Uterus (tissue), 4 donors: Measurements from ENCODE around the gene PROX1. TPM values are rescaled to one million over a fixed set of nuclear protein-coding genes. Genes with fewer than 3 reads are reported as not detected.

Experiments
- DNase-seq, 2 donors: peaks; one replicate each; pipeline ENCODE4 v3.0.0-alpha.2; 2019 to 2020
- H3K27ac ChIP-seq, 2 donors: fragments of 200-600 bp; sonication (generic); 1 replicate in 1 of 2; 2 replicates in 1 of 2; pipeline ENCODE4 v1.5.1; 2016 to 2018
- H3K27me3 ChIP-seq, 2 donors: fragments of 200-600 bp; sonication (generic); one replicate each; pipeline ENCODE4 v1.5.1; 2018 to 2019; ENCODE audit warnings: control low read depth in 1 of 2
- H3K36me3 ChIP-seq, 2 donors: fragments of 200-600 bp; sonication (generic); one replicate each; pipeline ENCODE4 v1.5.1; 2019; ENCODE audit warnings: control low read depth in 1 of 2
- H3K4me1 ChIP-seq, 2 donors: fragments of 200-600 bp; sonication (generic); one replicate each; pipeline ENCODE4 v1.5.1; 2018 to 2019; ENCODE audit warnings: control low read depth in 1 of 2
- H3K4me3 ChIP-seq, 2 donors: fragments of 200-600 bp; sonication (generic); 1 replicate in 1 of 2; 2 replicates in 1 of 2; pipeline ENCODE4 v1.5.1; 2018 to 2019; ENCODE audit warnings: mild to moderate bottlenecking in 1 of 2
- H3K9me3 ChIP-seq, 2 donors: fragments of 200-600 bp; sonication (generic); one replicate each; pipeline ENCODE4 v1.5.1; 2019; ENCODE audit warnings: control low read depth in 1 of 2
- CTCF ChIP-seq, 4 experiments: fragments of 200-600 bp in 2 of 4; fragments of 450-650 bp in 2 of 4; sonication (generic) in 2 of 4; IDR thresholded peaks; one replicate each; pipeline ENCODE4 v1.5.1; 2016 to 2019; ENCODE audit warnings: antibody characterized with exemption in 4 of 4, mild to moderate bottlenecking in 2 of 4, moderate library complexity in 1 of 4
- POLR2A ChIP-seq, 2 donors: fragments of 450-650 bp; IDR thresholded peaks; one replicate each; pipeline ENCODE4 v1.6.1; 2016; ENCODE audit warnings: antibody characterized with exemption in 2 of 2, mild to moderate bottlenecking in 1 of 2, moderate library complexity in 1 of 2
- intact Hi-C: fragments of 100-400 bp; cut with DNase I; formaldehyde crosslinking; loops from one replicate; pipeline ENCODE4 v1.15.1; 2023; ENCODE audit warnings: low total_unique reads
- total RNA-seq, 4 donors: library from RNA; depleted of rRNA in 3 of 4; stranded (reverse); fragments of >200 nt in 3 of 4; gene quantifications; one replicate each; pipeline versions ENCODE4 v1.1.0 to v1.2.4, GENCODE V29; 2014 to 2023
- donor health status: DM: yes; HTN: yes; CAD: no.

The PROX1 gene
- total RNA-seq, 4 donors from 2014 or later: 3.8 to 7.9 (median 4.1) TPM

- intact Hi-C loops: no loop called here
- no peaks in the 10 kb centered on the region for H3K4me1 ChIP-seq
Measured at GRCh38 chr1:213960963-213961362, 26.8 kb upstream of the PROX1 start.

GRCh38 chr1:213962508-213962907 lies 25.3 kb upstream of the PROX1 start:
- H3K36me3 ChIP-seq: no peaks in the 10 kb centered on the region
- no peak overlapping the region for H3K4me3 ChIP-seq
- intact Hi-C loops: no loop called here
- no peaks in the 10 kb centered on the region for H3K27me3 ChIP-seq
- TF ChIP-seq CTCF (IDR thresholded peaks at IDR 0.05) (no peak), POLR2A (IDR thresholded peaks at IDR 0.05) (no peak)
- DNase-seq: no peak
- H3K9me3 ChIP-seq: no peaks in the 10 kb centered on the region
- H3K27ac ChIP-seq: no peak overlapping the region
- no peaks in the 10 kb centered on the region for H3K4me1 ChIP-seq

More at GRCh38 chr1:213960963-213961362, 26.8 kb upstream of the PROX1 start:
- TF ChIP-seq POLR2A (IDR thresholded peaks at IDR 0.05): no peak
- no peak for TF ChIP-seq CTCF (IDR thresholded peaks at IDR 0.05)
- Histone ChIP-seq H3K4me3 (no peak overlapping the region), H3K36me3 (no peaks in the 10 kb centered on the region), H3K9me3 (no peaks in the 10 kb centered on the region), H3K27me3 (no peaks in the 10 kb centered on the region), H3K27ac (no peak overlapping the region)
- DNase-seq: no peak

- DNase-seq: no peak
- Histone ChIP-seq H3K36me3 (no peaks in the 10 kb centered on the region), H3K27ac (no peak overlapping the region), H3K27me3 (no peaks in the 10 kb centered on the region), H3K4me3 (no peak overlapping the region), H3K9me3 (no peaks in the 10 kb centered on the region), H3K4me1 (no peaks in the 10 kb centered on the region)
- TF ChIP-seq CTCF (IDR thresholded peaks at IDR 0.05) (no peak), POLR2A (IDR thresholded peaks at IDR 0.05) (no peak)
- intact Hi-C loops: no loop called here
Measured at GRCh38 chr1:213966122-213966521, 21.7 kb upstream of the PROX1 start.

- TF ChIP-seq CTCF (IDR thresholded peaks at IDR 0.05) (no peak), POLR2A (IDR thresholded peaks at IDR 0.05) (no peak)
- no peaks in the 10 kb centered on the region for H3K27me3 ChIP-seq
- intact Hi-C loops: no loop called here
Measured at GRCh38 chr1:213968146-213968825, 19.5 kb upstream of the PROX1 start.

GRCh38 chr1:213969958-213970555 lies 17.7 kb upstream of the PROX1 start:
- no peak for DNase-seq
- TF ChIP-seq CTCF (IDR thresholded peaks at IDR 0.05) (no peak), POLR2A (IDR thresholded peaks at IDR 0.05) (no peak)
- Histone ChIP-seq H3K4me3 (no peak overlapping the region), H3K36me3 (no peaks in the 10 kb centered on the region), H3K27me3 (no peaks in the 10 kb centered on the region), H3K27ac (no peak overlapping the region), H3K9me3 (no peaks in the 10 kb centered on the region), H3K4me1 (no peaks in the 10 kb centered on the region)
- intact Hi-C loops: no loop called here

More at GRCh38 chr1:213968146-213968825, 19.5 kb upstream of the PROX1 start:
- DNase-seq: no peak
- Histone ChIP-seq H3K27ac (no peak overlapping the region), H3K36me3 (no peaks in the 10 kb centered on the region), H3K4me3 (no peak overlapping the region), H3K9me3 (no peaks in the 10 kb centered on the region), H3K4me1 (no peaks in the 10 kb centered on the region)
